GM12891 (cell line): ENCODE measurements around the gene ZNF616. TPM values are rescaled to one million over a fixed set of nuclear protein-coding genes. Genes with fewer than 3 reads are reported as not detected.

Source experiments
- DNase-seq: peaks from one replicate; pipeline ENCODE4 v3.0.0; 2011; ENCODE audit warnings: low spot score; ENCODE audit not compliant: insufficient read length
- FAIRE-seq: peaks from 2 replicates; lab custom pipeline; 2011; peaks lifted over from hg19 to GRCh38; lab: Jason Lieb, UNC
- PAX5 ChIP-seq: IDR thresholded peaks from 2 replicates; pipeline ENCODE4 v1.6.1; 2011; ENCODE audit warnings: low read length, moderate library complexity, mild to moderate bottlenecking; ENCODE audit not compliant: insufficient read depth, severe bottlenecking
- POLR2A ChIP-seq: IDR thresholded peaks from 2 replicates; pipeline ENCODE4 v1.6.1; 2011; ENCODE audit warnings: low read depth, low read length, control low read depth
- POLR2AphosphoS5 ChIP-seq: IDR thresholded peaks from 2 replicates; pipeline ENCODE4 v1.6.1; 2011; ENCODE audit warnings: low read depth, low read length, control low read depth
- POU2F2 ChIP-seq: IDR thresholded peaks from 2 replicates; pipeline ENCODE4 v1.6.1; 2011; ENCODE audit warnings: low read depth, mild to moderate bottlenecking, control low read depth, low read length, moderate library complexity
- SPI1 ChIP-seq: IDR thresholded peaks from 2 replicates; pipeline ENCODE4 v1.6.1; 2011; ENCODE audit warnings: low read depth, low read length, control low read depth
- TAF1 ChIP-seq: IDR thresholded peaks from 2 replicates; pipeline ENCODE4 v1.6.1; 2011; ENCODE audit warnings: low read depth, low read length, control low read depth
- polyA plus RNA-seq: library from polyadenylated mRNA; unstranded; fragments of >200 nt; gene quantifications from one replicate; pipeline ENCODE4 v1.2.1, GENCODE V29; 2012; ENCODE audit warnings: low read depth, missing spikeins, inconsistent platforms; ENCODE audit not compliant: missing spikeins

The ZNF616 gene
- 1.4 TPM for polyA plus RNA-seq

- peak; percentile 55; the same call in 1 of the 2 replicates for TF ChIP-seq POLR2AphosphoS5
- no peak for TF ChIP-seq TAF1
- TF ChIP-seq SPI1: no peak
- TF ChIP-seq POLR2A: peak; percentile 72
- peak; percentile 86 for DNase-seq
- FAIRE-seq: peak; percentile 91
Measured at GRCh38 chr19:52139252-52140031, at the start of gene ZNF616. Gene ZNF616 (minus strand): TSS chr19:52139938. CDS start chr19:52130512, 9,426 bp downstream.

- TF ChIP-seq TAF1 (peak; percentile 68; the same call in 1 of the 2 replicates), POLR2AphosphoS5 (no peak), PAX5 (peak; percentile 98), POLR2A (peak; percentile 42; the same call in 1 of the 2 replicates)
- DNase-seq (no peak), FAIRE-seq (no peak)
Measured at GRCh38 chr19:52188822-52189734, 49.3 kb upstream of the ZNF616 start.

GRCh38 chr19:52187407-52187806, 47.7 kb upstream of the ZNF616 start:
- FAIRE-seq: no peak
- TF ChIP-seq PAX5: no peak

GRCh38 chr19:52176574-52176973, 36.8 kb upstream of the ZNF616 start:
- no peak for FAIRE-seq
- no peak for TF ChIP-seq SPI1
- TF ChIP-seq POLR2AphosphoS5: no peak
- no peak for TF ChIP-seq TAF1
- no peak for TF ChIP-seq POLR2A
- no peak for TF ChIP-seq POU2F2
- TF ChIP-seq PAX5: no peak
- no peak for DNase-seq

More at GRCh38 chr19:52187407-52187806, 47.7 kb upstream of the ZNF616 start:
- no peak for DNase-seq

- FAIRE-seq (no peak), DNase-seq (no peak)
- TF ChIP-seq PAX5: no peak
- TF ChIP-seq SPI1: no peak
- TF ChIP-seq TAF1: no peak
- TF ChIP-seq POLR2A: no peak
- no peak for TF ChIP-seq POU2F2
Measured at GRCh38 chr19:52172347-52172746, 32.6 kb upstream of the ZNF616 start.

GRCh38 chr19:52171321-52172169, 31.8 kb upstream of the ZNF616 start, which contains the start of gene ZNF836:
Gene ZNF836 (minus strand): TSS chr19:52171621. CDS start chr19:52168072, 3,549 bp downstream.
- 0 out of 2 replicates have a peak, but pooled peaks have one; percentile 20 for TF ChIP-seq TAF1
- TF ChIP-seq PAX5: no peak
- DNase-seq (peak; percentile 80), FAIRE-seq (peak; percentile 91)

- TF ChIP-seq POLR2A: no peak
- no peak for TF ChIP-seq SPI1
- TF ChIP-seq POLR2AphosphoS5: no peak
- TF ChIP-seq POU2F2: no peak
- TF ChIP-seq PAX5: no peak
- TF ChIP-seq TAF1: no peak
- no peak for FAIRE-seq
- DNase-seq: peak; percentile 25
Measured at GRCh38 chr19:52170863-52171320, 31.2 kb upstream of the ZNF616 start.

- TF ChIP-seq POU2F2: no peak
- TF ChIP-seq TAF1: no peak
- no peak for TF ChIP-seq POLR2AphosphoS5
- TF ChIP-seq POLR2A: no peak
- TF ChIP-seq PAX5: no peak
- no peak for TF ChIP-seq SPI1
- FAIRE-seq (no peak), DNase-seq (no peak)
Measured at GRCh38 chr19:52170304-52170703, 30.6 kb upstream of the ZNF616 start.
